HCT116 (cell line): ENCODE data around the gene FGFR4.

Experiments
- CEBPB ChIP-seq: IDR thresholded peaks from 2 replicates; pipeline ENCODE4 v1.6.1; 2012; ENCODE audit warnings: low read depth
- POLR2A ChIP-seq: IDR thresholded peaks from 2 replicates; pipeline ENCODE4 v1.7.0; 2011; ENCODE audit warnings: borderline replicate concordance; ENCODE audit not compliant: insufficient read depth, insufficient read length; ENCODE audit errors: extremely low read depth
- POLR2AphosphoS5 ChIP-seq: IDR thresholded peaks from 2 replicates; pipeline ENCODE4 v1.6.1; 2011; ENCODE audit warnings: mild to moderate bottlenecking, low read depth, low read length, moderate library complexity
- RAD21 ChIP-seq: IDR thresholded peaks from 2 replicates; pipeline ENCODE4 v1.6.1; 2012; ENCODE audit warnings: low read depth, mild to moderate bottlenecking
- REST ChIP-seq: IDR thresholded peaks from 2 replicates; pipeline ENCODE4 v1.6.1; 2012; ENCODE audit warnings: low read depth
- ZBTB33 ChIP-seq: IDR thresholded peaks from 2 replicates; pipeline ENCODE4 v1.6.1; 2011; ENCODE audit warnings: mild to moderate bottlenecking, low read length, moderate library complexity; ENCODE audit not compliant: insufficient replicate concordance; ENCODE audit errors: extremely low read depth
- ZNF274 ChIP-seq: fragments of 200-500 bp; sonication (Bioruptor generic); IDR thresholded peaks from 2 replicates; pipeline ENCODE4 v1.6.1; 2014; ENCODE audit warnings: mild to moderate bottlenecking, low read depth, low read length, inconsistent platforms
- TF ChIP-seq, protein P1 (sequence below), 3 experiments: fragments of 200-600 bp in 1 of 3; sonication (generic) in 1 of 3; IDR thresholded peaks in 2 of 3; conservative IDR thresholded peaks in 1 of 3; 2 replicates each; pipeline ENCODE4 v1.5.1; 2012 to 2017; ENCODE audit warnings: low read depth in 2 of 3, low read length in 2 of 3, antibody characterized with exemption in 1 of 3, borderline replicate concordance in 1 of 3, control low read depth in 1 of 3, mild to moderate bottlenecking in 1 of 3, mixed read lengths in 1 of 3, mixed run types in 1 of 3, moderate library complexity in 1 of 3; ENCODE audit not compliant: insufficient read depth in 1 of 3

DNA sequence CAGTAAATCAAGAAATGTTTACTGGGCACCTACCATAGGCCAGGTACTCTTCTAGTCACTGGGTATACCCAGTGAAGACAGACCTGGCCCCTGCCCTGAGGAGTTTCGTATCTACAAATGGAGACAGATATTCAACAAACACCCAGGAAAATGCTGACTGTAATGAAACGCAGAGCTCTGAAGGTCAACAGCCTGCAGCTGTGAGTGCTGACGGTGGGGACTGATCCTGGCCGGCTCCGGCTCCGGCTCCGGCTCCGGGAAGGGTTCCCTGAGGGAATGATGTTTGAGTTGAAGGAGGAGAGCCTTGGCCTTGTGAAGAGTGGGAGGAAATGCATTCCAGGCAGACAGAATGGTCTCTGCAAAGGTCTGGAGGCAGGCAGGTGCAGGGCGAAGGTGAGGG lies 23.1 kb downstream of the FGFR4 start:
- TF ChIP-seq, protein P1, sequence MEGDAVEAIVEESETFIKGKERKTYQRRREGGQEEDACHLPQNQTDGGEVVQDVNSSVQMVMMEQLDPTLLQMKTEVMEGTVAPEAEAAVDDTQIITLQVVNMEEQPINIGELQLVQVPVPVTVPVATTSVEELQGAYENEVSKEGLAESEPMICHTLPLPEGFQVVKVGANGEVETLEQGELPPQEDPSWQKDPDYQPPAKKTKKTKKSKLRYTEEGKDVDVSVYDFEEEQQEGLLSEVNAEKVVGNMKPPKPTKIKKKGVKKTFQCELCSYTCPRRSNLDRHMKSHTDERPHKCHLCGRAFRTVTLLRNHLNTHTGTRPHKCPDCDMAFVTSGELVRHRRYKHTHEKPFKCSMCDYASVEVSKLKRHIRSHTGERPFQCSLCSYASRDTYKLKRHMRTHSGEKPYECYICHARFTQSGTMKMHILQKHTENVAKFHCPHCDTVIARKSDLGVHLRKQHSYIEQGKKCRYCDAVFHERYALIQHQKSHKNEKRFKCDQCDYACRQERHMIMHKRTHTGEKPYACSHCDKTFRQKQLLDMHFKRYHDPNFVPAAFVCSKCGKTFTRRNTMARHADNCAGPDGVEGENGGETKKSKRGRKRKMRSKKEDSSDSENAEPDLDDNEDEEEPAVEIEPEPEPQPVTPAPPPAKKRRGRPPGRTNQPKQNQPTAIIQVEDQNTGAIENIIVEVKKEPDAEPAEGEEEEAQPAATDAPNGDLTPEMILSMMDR (IDR thresholded peaks at IDR 0.05 in 2 of 3, conservative IDR thresholded peaks at IDR 0.05 in 1 of 3; ENCODE audit: borderline replicate concordance in 1 of 3, insufficient read depth in 1 of 3, low read depth in 2 of 3, low read length in 2 of 3): no peak
- TF ChIP-seq ZNF274 (no peak), POLR2A (no peak), RAD21 (no peak), ZBTB33 (no peak), REST (no peak), CEBPB (no peak), POLR2AphosphoS5 (no peak)
